ENCODE data around the gene EHF.
"Not testable (repeated sequence)": the region's sequence is repeated elsewhere in the genome, so short reads cannot be mapped to it uniquely, and the experiment has no call there.

The EHF gene

GRCh38 chr11:34585304-34585734 is 35.6 kb upstream of the EHF start:
- DNase-seq (ENCODE audit: low read depth, low spot score) = no peak
- POLR2A ChIA-PET = no interaction called here
- CTCF ChIA-PET = interaction anchor here (0.6 to 14.0 kb wide), 31 partner anchors 10 to 810 kb away, joined by 3 to 360 read pairs (median 6); partner anchors contain the start of genes APIP and ELF5
- H3K4me3 ChIP-seq (ENCODE audit: low read depth, low read length) = no peak overlapping the region
- TF ChIP-seq CTCF (IDR thresholded peaks at IDR 0.05; ENCODE audit: insufficient read depth, low read length, missing control alignments) = no peak

GRCh38 chr11:34585735-34586487 is 35.0 kb upstream of the EHF start:
- no peak overlapping the region for H3K4me3 ChIP-seq (ENCODE audit: low read depth, low read length)
- peak; percentile 19 for TF ChIP-seq CTCF (IDR thresholded peaks at IDR 0.05; ENCODE audit: insufficient read depth, low read length, missing control alignments)
- DNase-seq (ENCODE audit: low read depth, low spot score) = no peak
- ChIA-PET CTCF (interaction anchor here (0.6 to 14.0 kb wide), 53 partner anchors 8 to 841 kb away, joined by 3 to 360 read pairs (median 4); partner anchors contain the start of genes APIP, EHF, ELF5 and PDHX), POLR2A (no interaction called here)

- ChIA-PET CTCF (interaction anchor here (0.7 to 14.0 kb wide), 51 partner anchors 9 to 840 kb away, joined by 3 to 360 read pairs (median 4); partner anchors contain the start of genes APIP, EHF, ELF5 and PDHX), POLR2A (no interaction called here)
- H3K4me3 ChIP-seq (ENCODE audit: low read depth, low read length) = no peak overlapping the region
- DNase-seq (ENCODE audit: low read depth, low spot score) = no peak
- no peak for TF ChIP-seq CTCF (IDR thresholded peaks at IDR 0.05; ENCODE audit: insufficient read depth, low read length, missing control alignments)
Measured at GRCh38 chr11:34586488-34587281, 34.2 kb upstream of the EHF start.

GRCh38 chr11:34587282-34587677 is 33.6 kb upstream of the EHF start:
- ChIA-PET POLR2A (no interaction called here), CTCF (interaction anchor here (1.0 to 14.0 kb wide), 23 partner anchors 8 to 805 kb away, joined by 3 to 360 read pairs (median 5); partner anchors contain the start of genes EHF, ELF5 and PDHX)
- no peak for TF ChIP-seq CTCF (IDR thresholded peaks at IDR 0.05; ENCODE audit: insufficient read depth, low read length, missing control alignments)
- no peak for DNase-seq (ENCODE audit: low read depth, low spot score)
- H3K4me3 ChIP-seq (ENCODE audit: low read depth, low read length) = no peak overlapping the region

GRCh38 chr11:34588023-34588422 is 32.9 kb upstream of the EHF start:
- no peak overlapping the region for H3K4me3 ChIP-seq (ENCODE audit: low read depth, low read length)
- POLR2A ChIA-PET = no interaction called here
- CTCF ChIA-PET = interaction anchor here (1.1 to 14.0 kb wide), 8 partner anchors 8 to 804 kb away, joined by 3 to 360 read pairs (median 15); no protein-coding TSS in a partner anchor
- DNase-seq (ENCODE audit: low read depth, low spot score) = no peak
- no peak for TF ChIP-seq CTCF (IDR thresholded peaks at IDR 0.05; ENCODE audit: insufficient read depth, low read length, missing control alignments)

GRCh38 chr11:34588701-34589100 is 32.2 kb upstream of the EHF start:
- ChIA-PET CTCF (interaction anchor here (5.0 to 14.0 kb wide), 2 partner anchors 300 to 309 kb away, joined by 58 to 360 read pairs; no protein-coding TSS in a partner anchor), POLR2A (no interaction called here)
- no peak for DNase-seq (ENCODE audit: low read depth, low spot score)
- H3K4me3 ChIP-seq (ENCODE audit: low read depth, low read length) = no peak overlapping the region
- TF ChIP-seq CTCF (IDR thresholded peaks at IDR 0.05; ENCODE audit: insufficient read depth, low read length, missing control alignments) = no peak

GRCh38 chr11:34589177-34589576 is 31.7 kb upstream of the EHF start:
- H3K4me3 ChIP-seq (ENCODE audit: low read depth, low read length); DNase-seq (ENCODE audit: low read depth, low spot score); POLR2A ChIA-PET: not testable (repeated sequence)
- CTCF ChIA-PET = interaction anchor here (5.0 to 14.0 kb wide), 2 partner anchors 300 to 308 kb away, joined by 58 to 360 read pairs; no protein-coding TSS in a partner anchor

All from AG04449 (cell line).